GM21576 (cell line): ENCODE data around the gene DLX5.

ENCODE experiments used
- ATAC-seq: cut with Tn5 transposase; IDR thresholded peaks from one replicate; pipeline ENCODE4 v1.9.1; 2021; ENCODE audit warnings: mild to moderate bottlenecking, moderate library complexity; ENCODE audit not compliant: unreplicated experiment

Gene DLX5

DNA sequence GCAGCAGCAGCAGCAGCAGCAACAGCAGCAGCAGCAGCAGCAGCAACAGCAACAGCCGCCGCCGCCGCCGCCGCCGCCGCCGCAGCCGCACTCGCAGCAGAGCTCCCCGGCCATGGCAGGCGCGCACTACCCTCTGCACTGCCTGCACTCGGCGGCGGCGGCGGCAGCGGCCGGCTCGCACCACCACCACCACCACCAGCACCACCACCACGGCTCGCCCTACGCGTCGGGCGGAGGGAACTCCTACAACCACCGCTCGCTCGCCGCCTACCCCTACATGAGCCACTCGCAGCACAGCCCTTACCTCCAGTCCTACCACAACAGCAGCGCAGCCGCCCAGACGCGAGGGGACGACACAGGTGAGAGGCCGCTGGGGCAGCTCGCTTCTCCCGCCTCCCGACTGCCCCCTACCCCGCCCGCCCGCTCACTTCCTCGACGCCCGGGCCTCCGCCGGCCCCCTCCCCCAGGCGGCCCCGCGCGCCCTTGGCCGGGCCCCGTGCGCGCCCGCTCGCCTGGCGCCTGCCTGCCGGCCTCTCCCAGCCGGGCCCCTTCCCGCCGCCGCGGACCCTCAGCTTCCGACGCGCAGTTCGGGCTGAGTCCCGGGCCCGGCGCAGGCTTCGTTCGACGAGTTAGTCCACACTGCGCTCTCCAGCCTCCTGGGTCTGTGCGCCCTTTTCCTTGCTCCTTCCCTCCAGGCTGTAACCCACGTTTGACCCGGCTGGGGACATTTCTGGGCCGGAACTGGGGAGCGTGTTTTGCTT lies 18.4 kb downstream of the DLX5 start:
- peak; percentile 69 for ATAC-seq

DNA sequence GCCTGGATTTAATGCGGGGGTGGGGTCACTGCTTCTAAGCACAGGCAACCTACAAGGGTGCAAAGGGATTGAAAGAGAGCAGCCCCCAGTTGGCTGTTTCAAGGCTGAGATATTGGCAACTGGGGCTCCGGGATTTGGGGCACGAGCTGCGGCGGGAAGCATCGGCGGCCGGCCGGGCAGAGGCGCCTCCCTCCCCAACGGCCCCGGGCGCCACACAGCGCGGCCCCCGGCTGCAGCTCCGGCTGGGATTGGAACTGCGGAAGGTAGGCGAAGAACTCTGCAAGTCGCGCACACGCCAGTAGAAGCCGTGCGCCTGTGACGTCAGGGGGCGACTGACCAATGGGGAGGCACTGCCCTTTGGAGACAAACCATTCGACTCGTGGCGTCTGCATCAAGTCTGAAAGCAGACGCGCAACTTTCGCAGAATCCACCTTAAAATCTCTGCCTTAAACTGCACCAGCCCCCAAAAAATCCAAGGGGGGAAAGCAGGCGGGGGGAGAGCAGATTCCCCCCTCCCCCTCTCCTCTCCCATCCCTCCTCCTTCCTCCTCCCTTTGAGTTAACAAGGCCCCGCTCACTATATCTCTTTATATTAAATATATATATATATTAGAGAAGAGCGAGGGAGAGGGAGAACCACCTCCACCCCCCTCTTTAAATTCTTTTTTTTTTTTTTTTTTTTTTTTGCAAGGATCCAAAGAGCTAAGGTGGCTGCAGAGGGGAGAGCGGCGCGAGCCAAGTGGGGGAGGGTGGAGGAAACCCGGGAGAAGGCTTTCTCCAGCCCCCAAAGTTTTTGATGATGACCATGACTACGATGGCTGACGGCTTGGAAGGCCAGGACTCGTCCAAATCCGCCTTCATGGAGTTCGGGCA lies 19.2 kb downstream of the DLX5 start, which contains the start of gene DLX6:
Gene DLX6, plus strand, starts transcription at position 371 of the 872 bp plus-strand sequence. Its CDS starts 425 bp downstream, at position 796.
- no peak for ATAC-seq

DNA sequence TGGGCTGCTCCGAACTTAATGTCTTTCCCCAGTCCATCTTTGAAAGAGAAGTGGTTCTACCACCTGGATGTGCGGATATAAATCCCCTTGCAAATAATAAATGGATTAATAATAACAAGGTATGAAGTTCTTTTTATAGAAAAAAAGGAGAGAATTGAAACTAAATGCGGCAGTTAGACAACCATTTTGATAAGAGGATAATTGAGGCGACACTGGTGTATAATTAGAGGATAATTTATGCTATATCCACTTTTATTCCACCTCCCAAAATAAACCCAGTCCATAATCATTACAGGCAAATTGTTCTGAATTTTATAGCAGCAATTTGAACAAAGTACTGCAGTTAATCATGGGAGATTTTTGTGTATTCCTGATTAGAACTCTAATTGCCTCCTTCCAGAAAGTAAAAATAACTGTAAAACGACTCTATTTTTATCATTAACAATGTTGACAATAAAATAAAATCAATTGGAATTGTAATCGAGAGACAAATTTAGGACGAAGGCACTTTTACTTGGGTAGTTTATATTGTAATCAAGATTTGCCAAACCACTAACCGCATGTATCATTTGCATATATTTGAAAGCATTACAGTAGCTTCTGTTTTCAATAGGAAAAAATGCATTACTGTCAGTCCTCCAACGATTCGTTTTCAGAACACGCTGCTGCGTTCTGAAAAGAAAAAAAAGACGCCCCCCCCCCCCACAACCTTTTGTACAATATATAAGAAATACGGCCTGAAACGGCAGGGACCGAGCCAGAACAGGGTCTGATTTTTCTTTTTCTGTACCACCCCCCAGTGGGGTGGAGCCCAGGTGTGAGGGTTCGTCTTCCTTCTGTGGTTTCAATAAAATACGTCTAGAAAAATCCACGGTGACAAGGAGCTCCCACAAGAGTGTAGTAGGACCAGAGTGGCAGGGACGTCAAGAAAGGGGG lies 20.1 kb downstream of the DLX5 start:
- no peak for ATAC-seq

DNA sequence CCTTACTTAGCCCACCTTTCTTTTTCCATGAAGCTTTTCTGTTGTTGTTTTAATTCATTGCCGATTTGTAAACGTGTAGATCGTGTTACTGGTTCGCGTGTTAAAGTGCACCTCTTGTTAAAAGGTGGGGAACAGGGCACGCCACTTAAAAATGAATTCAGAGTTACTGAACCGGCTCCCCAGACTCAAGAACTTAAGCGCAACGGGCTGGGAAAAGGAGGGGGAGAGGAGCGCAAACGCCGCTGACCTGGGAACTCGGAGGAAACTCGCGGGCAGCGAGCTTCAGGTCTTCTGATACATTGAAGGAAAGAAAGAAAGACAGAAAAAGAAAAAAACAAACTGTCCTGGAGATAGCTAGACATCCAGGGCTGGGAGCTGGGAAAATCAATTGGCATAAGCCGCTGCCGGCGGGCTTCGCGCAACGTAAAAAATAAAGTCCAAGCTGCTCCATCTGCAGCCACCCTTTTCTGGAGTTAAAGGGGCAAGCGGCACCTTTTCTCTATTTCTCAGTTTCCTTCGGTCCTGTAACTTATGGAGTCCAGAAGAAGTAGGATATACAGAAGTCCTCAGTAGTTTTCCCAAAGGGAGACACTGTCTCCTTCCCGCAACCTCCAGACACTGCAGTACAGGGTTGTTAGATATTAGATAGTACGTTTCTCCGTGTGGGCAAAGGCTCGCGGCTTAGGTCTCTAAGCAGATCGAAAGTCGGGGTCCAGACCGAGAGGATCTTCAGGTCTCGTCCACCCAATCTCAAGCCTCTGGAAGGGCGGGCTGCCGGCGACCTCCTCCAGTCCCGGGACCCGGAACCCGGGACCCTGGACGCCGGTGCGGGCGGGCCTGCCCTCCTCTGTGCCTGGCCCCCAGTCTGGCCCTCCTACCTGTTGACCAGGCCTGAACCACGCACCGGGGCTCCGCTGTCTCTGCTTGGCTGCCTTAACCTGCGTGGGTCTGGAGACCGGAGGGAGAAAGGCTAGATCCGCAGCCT lies 21.1 kb downstream of the DLX5 start:
- no peak for ATAC-seq

DNA sequence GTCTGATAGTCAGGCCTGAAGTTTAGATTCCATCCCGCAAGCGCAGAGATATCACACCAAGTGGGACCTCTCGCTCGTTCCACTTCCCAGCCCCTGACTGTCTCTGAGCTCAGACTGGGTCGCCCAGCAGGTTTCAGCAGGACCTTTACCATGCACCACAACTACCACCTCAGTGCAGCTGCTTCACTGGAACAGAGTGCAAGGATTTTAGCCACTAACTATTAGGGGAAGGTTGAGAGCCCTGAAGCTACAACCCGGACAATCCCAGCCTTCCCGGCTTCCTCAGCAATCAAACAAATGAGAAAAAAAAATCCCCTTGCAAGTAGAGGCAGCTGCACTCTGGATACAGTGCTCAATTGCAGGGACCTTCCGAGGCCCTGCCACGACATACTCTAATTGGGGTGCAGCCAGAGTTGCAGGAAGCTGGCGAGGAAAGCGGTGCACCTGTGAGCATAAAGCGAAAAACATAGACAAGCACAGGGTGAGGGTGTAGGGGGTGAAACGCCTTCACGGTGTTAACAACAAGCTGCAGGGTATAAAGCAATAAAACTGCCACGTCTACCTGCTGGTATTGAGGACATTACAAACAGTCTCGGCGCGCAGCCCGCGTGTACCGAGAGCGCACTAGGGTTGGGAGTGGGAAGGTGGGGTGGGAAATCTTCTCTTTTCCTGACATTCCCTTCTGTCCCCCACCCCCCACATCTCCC lies 21.9 kb downstream of the DLX5 start:
- ATAC-seq, result no peak

DNA sequence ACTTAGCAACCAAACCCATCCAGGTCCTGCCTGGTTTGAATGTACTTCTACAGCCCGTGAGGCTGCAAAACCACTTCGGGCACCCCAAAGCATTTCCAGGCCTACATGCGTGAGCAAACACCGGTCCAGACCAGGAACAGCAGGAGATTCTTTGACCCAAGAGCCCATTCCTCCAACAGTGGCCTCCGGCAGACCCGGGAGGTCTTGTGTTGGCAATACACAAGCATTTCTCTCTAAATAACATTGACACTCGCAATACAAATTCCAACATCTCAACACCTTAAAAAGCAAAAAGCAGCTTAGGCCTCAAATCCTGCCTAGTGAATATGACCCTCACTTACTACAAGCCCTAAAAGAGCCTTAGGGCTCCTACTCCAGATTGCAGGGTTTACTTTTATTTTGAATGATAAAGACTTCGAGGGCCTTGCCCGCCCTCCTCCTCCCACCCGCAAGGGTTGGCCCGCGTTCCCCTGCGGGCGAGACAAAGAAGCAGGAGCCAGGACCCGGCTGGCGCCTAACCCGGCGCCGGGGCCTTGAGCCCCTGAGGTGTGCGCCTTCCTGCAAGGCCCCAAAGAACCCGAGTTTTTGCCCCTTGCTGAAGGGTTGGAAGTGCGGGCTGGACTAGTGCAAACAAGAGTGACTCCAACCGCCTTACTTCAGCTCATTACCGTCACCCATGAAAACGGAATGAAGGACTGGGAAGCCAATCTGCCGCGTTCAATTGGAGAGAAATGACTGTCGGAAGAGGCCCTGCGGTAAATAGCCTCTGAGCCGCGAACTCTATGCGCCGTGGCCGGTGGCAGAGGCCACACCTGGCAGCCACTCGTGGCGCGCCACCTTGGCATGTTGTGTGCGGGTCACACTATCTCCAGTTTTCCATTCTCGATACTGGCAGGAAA lies 22.7 kb downstream of the DLX5 start:
- no peak for ATAC-seq

DNA sequence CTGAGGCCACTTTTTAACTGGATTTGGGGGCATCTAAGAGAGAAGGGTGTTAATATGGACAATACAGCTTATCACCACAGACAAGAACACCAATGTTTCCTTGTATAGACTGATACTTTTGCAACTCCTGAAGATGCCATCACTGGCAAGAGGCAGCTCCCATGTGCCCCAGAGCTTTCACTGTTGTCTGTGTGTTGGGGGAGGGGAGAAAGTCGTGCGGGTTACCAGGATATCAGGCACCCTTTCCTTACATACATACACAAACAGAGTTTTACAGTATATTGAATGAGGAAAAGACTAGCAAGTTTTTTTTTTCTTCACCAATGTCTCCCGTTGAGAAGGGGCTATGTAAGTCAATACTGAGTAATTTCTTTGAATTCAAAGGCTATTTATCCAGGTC lies 23.4 kb downstream of the DLX5 start:
- ATAC-seq, result no peak

DNA sequence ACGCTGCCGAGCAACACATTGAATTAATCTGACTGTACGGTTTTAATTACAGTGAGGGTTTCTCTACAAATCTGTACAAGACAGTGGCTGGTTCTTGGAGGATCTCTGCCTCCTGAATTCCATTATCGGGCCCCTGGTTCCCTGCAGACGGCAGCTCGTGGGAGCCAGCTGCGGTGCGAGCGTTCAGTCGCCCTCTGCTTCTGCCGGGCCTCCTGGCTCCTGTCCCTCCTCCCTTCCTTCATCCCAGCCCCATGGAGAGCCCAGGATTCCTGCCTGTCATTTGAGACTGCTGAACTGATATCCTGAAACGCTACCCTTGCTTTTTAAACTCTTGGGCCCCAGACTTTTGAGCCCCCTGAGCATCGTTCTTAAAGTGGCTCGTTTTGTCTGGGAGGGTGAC lies 25.9 kb downstream of the DLX5 start:
- ATAC-seq, result no peak

DNA sequence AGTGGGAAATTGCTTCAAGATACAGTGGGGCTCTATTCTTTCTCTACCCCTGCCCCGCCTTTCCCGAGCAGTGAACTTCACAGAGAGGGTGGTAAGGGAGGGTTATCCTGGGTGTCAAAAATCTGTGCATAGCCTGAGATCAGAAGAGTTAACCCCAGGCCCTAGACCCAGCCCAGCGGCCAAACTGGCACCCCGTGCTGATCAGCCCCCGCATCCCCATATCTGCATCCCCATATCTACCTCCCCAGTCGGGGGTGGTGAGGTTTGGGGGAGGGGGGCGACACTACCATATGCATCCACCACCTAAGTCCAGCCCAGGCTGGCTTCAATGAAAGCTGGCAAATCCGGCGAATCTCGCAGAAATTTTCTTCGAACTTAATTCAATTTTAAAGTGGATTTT lies 26.3 kb downstream of the DLX5 start:
- no peak for ATAC-seq

DNA sequence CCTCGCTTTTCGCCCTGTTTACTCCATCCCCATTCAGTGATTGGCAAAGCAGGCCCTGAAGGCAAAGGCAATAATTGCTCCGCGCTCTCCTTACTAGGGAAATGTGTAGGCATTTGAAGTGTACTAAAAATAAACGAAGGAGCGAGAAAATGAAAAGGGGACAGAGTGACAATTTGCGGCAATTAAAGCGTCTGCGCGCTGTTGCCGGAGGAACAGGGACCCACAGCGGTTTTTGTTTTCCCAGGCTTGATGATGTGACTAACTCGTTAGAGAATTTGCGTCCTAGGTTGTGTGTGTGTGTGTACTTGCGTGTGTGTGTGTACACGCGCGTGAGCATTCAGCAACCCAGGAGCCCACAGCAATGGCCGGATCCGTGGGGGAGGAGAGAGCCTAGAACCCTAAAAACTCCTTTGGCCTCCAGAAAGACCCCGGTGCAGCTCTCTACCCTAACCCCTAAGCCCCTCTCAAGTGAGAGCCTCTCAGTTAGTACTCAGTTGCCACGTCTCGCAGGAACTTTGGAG lies 27.1 kb downstream of the DLX5 start:
- ATAC-seq, result no peak

DNA sequence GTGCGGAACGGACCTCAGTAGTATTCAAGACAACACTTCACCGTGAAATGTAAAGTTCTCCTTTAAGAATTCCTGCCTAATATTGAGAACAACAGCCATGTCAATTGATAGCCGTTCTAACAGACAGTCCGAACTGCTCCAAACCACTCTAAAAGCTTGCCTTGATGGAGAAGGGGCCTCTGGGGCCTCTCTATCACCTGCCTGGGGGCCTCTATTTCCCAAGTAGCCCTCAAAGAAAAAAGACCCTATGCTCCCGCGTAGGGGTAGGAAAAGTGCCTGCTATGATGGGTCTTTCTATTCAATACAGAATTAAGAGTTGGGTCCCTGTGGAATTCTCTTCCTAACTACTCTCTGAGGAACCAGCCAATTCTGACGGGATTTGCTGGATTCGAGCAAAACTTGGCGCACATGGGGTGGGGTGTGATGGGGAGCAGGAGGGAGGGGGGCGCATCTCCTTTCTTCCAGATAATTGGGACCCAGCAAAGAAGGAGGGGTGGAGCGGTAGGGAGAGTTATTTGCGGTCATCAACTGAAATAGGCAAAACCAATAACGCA lies 27.6 kb downstream of the DLX5 start:
- ATAC-seq, result no peak

DNA sequence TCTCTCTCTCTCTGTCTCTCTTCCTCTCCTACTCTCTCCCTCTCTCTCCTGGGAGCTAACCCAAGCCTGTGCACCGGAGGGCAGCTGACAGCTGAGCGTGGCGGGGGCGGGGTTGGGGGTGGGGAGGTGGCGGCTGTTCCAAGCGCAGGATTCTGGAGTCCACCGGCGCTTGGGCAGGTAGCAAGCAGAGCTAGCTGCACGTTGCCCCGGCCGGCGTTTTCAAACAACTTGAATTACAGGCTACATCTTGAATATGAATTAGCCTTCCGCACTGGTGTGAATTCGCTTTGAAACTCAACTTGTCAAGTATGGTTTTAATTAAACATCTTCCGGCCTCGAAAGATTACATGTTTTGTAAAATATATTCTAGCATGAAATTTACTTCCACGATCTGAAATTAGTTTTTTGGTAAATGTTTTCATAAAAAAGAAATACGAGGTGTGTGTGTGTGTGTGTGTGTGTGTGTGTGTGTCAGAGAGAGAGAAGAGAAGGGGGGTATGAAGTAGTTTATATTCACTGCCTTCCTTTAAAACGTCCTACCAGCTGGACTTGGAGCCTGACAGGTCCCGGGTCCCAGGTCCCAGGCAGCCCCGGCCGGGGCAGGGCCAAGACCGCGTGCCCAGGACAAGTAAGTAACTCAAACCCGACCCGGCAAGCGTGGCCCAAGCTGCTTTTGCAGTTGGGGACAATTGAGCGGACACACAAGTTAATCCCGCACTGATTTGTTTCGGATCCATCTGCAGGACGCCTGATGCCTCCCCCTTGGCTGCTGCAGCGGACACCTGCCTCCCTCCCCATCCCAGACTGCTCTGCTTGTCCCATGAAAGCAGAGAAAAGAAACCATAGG lies 28.3 kb downstream of the DLX5 start:
- no peak for ATAC-seq

DNA sequence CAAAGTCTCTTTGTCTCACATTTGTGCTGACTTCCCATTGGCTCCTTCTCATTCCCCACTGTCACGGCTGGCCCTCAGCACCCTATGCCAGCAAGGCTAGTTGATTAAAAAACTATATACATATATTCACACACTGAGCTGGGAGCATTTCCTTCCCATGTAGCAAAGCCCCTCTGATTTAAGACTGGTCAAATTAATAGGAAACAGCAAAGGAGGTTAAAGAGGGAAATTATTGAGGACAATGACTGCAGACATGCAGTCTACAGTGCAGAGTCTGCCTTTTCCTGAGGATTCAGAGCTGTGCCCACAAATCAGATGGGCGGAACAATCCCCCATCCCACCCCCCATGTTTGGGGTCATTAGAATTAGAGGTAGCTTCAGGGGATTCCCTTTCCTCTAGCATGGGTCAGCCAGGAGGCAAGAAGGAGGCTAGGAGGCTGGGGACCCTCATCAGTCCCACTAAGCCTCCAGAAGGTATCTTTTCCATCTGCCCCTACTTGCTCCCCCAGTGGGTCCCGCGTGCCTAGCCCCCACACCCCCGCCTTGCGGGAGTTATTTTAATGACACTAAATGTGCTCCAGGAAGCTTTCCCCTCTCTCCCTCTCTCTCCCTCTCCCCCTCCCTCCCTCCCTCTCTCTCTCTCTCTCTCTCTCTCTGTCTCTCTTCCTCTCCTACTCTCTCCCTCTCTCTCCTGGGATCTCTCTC lies 29.1 kb downstream of the DLX5 start:
- no peak for ATAC-seq

DNA sequence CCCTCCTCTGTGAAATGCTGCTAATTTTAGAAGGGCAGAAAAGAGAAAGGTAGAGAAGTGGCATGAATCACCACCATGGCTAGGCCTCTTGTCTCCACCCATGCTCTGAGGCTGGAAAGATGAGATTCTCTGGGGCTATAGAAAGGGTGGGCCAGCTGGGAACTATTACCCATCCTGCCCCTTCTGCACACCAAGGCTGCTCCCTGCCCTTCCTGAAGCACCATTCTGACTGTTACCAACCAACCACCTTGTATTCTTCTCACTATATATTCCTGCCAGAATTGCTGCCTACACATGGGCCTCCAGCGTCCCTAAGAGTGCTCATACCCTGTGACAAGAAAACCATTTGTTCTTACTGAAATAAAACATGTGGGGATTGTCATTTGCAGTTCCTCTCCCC lies 30.7 kb downstream of the DLX5 start:
- ATAC-seq, result no peak

DNA sequence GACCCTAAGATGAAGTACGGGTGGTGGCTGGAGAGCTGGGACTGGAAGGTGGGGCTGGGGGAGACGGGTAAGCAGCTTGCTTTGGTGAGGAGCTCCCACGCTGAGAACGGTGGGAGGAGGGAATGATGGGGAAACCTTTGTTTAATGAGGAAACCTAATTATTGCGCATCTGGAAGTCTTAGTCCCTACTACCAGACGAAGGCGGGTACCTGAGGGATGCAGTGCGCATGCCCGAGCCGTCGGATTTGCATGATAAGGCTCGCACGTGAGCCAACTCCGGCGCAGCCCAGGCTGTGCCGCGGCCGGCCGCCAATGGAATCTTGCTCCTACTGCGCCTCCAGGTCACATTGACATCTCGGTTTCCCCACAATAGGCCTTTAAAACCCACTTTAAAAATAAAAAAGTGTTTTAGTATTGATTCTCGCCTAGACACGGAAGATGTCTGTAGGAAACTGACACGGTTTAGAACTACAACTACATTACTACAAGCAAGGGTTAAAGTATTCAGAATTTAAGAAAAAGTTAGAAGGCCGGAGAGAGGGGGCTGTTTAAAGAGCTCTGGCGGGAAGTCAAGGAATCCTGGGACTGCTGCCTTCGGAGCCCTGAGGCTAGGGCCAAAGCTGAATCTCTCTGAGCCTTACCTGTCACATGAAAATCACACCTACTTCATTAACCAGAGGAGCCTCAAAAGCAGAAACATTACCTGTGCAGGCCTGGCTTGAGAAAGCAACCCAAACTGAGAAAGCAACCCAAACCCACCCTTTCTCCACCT lies 31.4 kb downstream of the DLX5 start:
- no peak for ATAC-seq
